Epithelial cell of esophagus (primary cell): ENCODE measurements around the gene RAD51B.

Source experiments
- DNase-seq: peaks from one replicate; pipeline ENCODE4 v3.0.0; 2010; ENCODE audit warnings: low read depth
- H3K4me3 ChIP-seq: 2 replicates; pipeline ENCODE4 v1.5.1; 2011; ENCODE audit warnings: mild to moderate bottlenecking, low read length, control low read depth
- TF ChIP-seq, protein P1 (sequence below): IDR thresholded peaks from 2 replicates; pipeline ENCODE4 v1.5.1; 2011; ENCODE audit warnings: low read depth, mild to moderate bottlenecking, low read length, control low read depth, inconsistent platforms; ENCODE audit not compliant: insufficient read depth; ENCODE audit errors: missing control alignments

Gene RAD51B

DNA sequence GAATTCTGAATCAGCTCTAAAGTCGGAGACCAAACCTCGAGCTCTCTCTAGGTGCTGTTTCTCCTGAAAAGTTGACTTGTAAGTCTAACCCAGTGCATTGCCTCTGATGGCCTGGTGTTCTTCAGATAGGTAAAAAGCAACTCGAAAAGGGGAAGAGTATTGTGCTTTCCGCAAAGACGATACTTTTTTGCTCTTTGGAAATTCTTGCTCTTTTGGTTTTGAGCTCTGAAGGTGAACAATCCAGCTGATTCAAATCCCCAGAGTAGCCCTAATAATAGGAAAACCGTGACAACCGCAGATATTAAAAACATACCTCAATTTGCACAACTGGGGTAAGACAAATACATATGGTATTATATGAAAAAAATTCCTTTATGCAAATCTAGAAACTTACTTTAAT is 447.4 kb downstream of the RAD51B start:
- no peak overlapping the region for H3K4me3 ChIP-seq
- DNase-seq: no peak
- TF ChIP-seq, protein P1, sequence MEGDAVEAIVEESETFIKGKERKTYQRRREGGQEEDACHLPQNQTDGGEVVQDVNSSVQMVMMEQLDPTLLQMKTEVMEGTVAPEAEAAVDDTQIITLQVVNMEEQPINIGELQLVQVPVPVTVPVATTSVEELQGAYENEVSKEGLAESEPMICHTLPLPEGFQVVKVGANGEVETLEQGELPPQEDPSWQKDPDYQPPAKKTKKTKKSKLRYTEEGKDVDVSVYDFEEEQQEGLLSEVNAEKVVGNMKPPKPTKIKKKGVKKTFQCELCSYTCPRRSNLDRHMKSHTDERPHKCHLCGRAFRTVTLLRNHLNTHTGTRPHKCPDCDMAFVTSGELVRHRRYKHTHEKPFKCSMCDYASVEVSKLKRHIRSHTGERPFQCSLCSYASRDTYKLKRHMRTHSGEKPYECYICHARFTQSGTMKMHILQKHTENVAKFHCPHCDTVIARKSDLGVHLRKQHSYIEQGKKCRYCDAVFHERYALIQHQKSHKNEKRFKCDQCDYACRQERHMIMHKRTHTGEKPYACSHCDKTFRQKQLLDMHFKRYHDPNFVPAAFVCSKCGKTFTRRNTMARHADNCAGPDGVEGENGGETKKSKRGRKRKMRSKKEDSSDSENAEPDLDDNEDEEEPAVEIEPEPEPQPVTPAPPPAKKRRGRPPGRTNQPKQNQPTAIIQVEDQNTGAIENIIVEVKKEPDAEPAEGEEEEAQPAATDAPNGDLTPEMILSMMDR: no peak

- TF ChIP-seq, protein P1: no peak
- DNase-seq: no peak
- H3K4me3 ChIP-seq: no peak overlapping the region
These were observed 448.6 kb downstream of the RAD51B start for GRCh38 chr14:68268197-68268596.

DNA sequence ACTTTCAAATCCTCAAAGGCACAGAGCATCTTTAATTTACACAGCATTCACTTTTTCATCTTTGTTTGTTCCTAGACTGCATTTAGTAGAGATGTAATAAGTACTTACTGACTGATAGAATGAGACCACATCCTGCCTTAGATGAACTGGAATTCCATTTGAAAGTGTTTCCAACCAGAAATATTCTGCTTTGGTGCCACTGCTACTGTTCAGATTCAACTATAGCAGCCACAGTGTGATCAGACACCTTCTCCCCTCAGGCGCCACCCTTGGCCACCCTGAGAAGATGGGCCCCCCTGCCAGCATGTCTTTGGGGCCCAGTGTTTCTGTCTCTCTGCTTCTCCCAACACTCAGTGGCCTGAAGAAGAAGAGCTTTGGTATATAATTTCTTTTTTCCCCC is 449.1 kb downstream of the RAD51B start:
- DNase-seq: no peak
- no peak overlapping the region for H3K4me3 ChIP-seq
- TF ChIP-seq, protein P1: no peak

GRCh38 chr14:68269136-68269927 is 449.8 kb downstream of the RAD51B start:
- TF ChIP-seq, protein P1: no peak
- no peak overlapping the region for H3K4me3 ChIP-seq
- DNase-seq: peak; percentile 39

DNA sequence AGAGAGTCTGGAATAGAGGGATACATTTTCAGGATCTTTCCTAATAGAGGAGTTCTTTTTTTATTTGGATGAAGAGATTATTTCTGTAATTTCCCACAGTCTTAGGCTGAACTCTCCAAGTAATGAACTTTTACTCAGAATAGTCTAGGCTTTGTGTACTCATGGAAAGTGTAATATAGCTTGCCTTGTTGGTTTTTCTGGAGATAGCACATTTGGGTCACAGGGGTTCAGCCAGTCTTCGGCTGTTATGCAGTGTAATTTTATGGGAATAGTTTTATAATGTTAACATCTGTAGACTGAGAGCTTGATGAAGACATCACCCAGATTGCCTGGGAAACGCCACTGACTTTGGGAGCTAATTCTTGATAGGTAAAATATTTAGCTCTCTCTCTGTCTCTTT is 450.8 kb downstream of the RAD51B start:
- no peak overlapping the region for H3K4me3 ChIP-seq
- no peak for DNase-seq
- TF ChIP-seq, protein P1: no peak

- H3K4me3 ChIP-seq: no peak overlapping the region
- TF ChIP-seq, protein P1: no peak
- no peak for DNase-seq
These were observed 452.4 kb downstream of the RAD51B start for GRCh38 chr14:68271913-68272391.

DNA sequence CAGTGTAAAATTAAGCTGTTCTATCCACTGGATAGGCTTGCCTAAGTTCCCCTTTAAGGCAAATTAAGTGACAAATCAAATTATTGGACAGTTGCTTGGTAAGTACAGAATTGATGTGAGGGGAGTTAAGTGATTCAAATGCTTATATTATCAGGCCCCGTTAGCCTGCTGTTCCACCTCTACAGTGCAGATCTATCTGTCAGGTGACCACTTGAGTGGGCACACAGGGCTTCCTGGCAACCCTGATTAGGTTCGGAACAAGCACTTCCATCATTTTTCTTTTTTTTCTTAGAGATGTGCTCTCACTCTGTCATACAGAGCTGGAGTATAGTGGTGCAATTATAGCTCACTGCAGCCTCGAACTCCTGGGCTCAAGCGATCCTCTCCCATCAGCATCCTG is 453.8 kb downstream of the RAD51B start:
- DNase-seq: no peak

More for the DNA sequence above, 453.8 kb downstream of the RAD51B start:
- H3K4me3 ChIP-seq: no peak overlapping the region
- TF ChIP-seq, protein P1: no peak
